DOHH2 (cell line): ENCODE measurements around the gene CNR2.
A peak's percentile ranks its signal among the peaks of the same experiment; 100 is the strongest.

ENCODE experiments used
- H3F3A ChIP-seq: fragments of 200-600 bp; sonication (generic), shearing (Covaris generic); 2 replicates; pipeline ENCODE4 v1.6.0; 2016; ENCODE audit warnings: antibody characterized with exemption, mild to moderate bottlenecking; ENCODE audit not compliant: control insufficient read depth, insufficient read depth
- H3K27ac ChIP-seq: fragments of 200-600 bp; sonication (generic); 2 replicates; pipeline ENCODE4 v1.5.1; 2014; ENCODE audit warnings: low read depth, mild to moderate bottlenecking, low read length, moderate library complexity
- H3K27me3 ChIP-seq: fragments of 200-600 bp; sonication (generic); 2 replicates; pipeline ENCODE4 v1.6.1; 2014; ENCODE audit warnings: mild to moderate bottlenecking, low read length, mixed read lengths; ENCODE audit not compliant: control insufficient read depth
- H3K36me3 ChIP-seq: fragments of 200-600 bp; sonication (generic); 2 replicates; pipeline ENCODE4 v1.6.1; 2014; ENCODE audit warnings: mild to moderate bottlenecking, low read length, moderate library complexity, mixed read lengths; ENCODE audit not compliant: control insufficient read depth
- H3K4me1 ChIP-seq: fragments of 200-600 bp; sonication (generic); 2 replicates; pipeline ENCODE4 v1.6.1; 2014; ENCODE audit warnings: mild to moderate bottlenecking, low read length, mixed read lengths; ENCODE audit not compliant: control insufficient read depth
- H3K4me2 ChIP-seq: fragments of 200-600 bp; sonication (generic); 2 replicates; pipeline ENCODE4 v1.6.0; 2014; ENCODE audit warnings: mild to moderate bottlenecking, low read length, moderate library complexity
- H3K4me3 ChIP-seq: fragments of 200-600 bp; sonication (generic); 2 replicates; pipeline ENCODE4 v1.5.1; 2014; ENCODE audit warnings: mild to moderate bottlenecking, low read length, mixed read lengths
- H3K79me2 ChIP-seq: fragments of 200-600 bp; sonication (generic); 2 replicates; pipeline ENCODE4 v1.6.1; 2014; ENCODE audit warnings: mild to moderate bottlenecking, low read length, mixed read lengths; ENCODE audit not compliant: control insufficient read depth
- H3K9me2 ChIP-seq: fragments of 200-600 bp; sonication (generic); replicated peaks from 2 replicates; pipeline ENCODE4 v1.6.1; 2014; ENCODE audit warnings: mild to moderate bottlenecking, low read length, mixed read lengths; ENCODE audit not compliant: control insufficient read depth
- H3K9me3 ChIP-seq: fragments of 200-600 bp; sonication (generic); 2 replicates; pipeline ENCODE4 v1.6.1; 2014; ENCODE audit warnings: antibody characterized with exemption, low read length, mixed read lengths; ENCODE audit not compliant: control insufficient read depth, insufficient read depth
- H4K20me1 ChIP-seq: fragments of 200-600 bp; sonication (generic); 2 replicates; pipeline ENCODE4 v1.6.0; 2014; ENCODE audit warnings: low read depth, mild to moderate bottlenecking, antibody characterized with exemption, low read length, moderate library complexity; ENCODE audit not compliant: control insufficient read depth, insufficient read depth
- EZH2phosphoT487 ChIP-seq: fragments of 200-600 bp; sonication (generic); IDR thresholded peaks from 2 replicates; pipeline ENCODE4 v1.6.1; 2017; ENCODE audit warnings: borderline replicate concordance, mild to moderate bottlenecking, antibody characterized with exemption, low read length, moderate library complexity, mixed read lengths
- TF ChIP-seq, protein P1 (sequence below): fragments of 200-600 bp; sonication (generic); IDR thresholded peaks from one replicate; pipeline ENCODE4 v1.5.1; 2014; ENCODE audit warnings: antibody characterized with exemption, mild to moderate bottlenecking, low read depth, low read length; ENCODE audit not compliant: poor library complexity, severe bottlenecking

Gene CNR2

DNA sequence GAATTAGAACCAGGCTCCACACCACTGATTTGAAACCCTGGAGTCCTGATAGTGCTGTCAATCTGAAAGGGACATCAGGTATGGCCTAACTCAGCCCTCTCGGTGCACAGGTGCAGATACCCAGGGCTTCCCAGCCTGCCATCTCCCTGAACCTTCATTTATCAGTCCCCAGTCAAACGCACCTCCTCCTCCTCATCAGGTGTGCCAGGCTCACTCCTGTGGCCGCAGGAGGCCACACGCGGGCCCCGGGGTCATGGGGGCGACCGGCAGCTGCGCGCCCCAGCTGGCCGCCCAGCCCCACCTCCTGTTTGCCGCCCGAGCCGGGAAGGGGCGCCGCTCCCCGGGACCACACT lies 45.6 kb downstream of the CNR2 start:
- no peaks in the 10 kb centered on the region for H3K9me2 ChIP-seq
- no peak overlapping the region for H3K27ac ChIP-seq
- peaks cover 34% of the 10 kb centered on the region for H3K4me1 ChIP-seq
- H3K4me3 ChIP-seq = peak overlapping the region; percentile 88
- H3K9me3 ChIP-seq = no peaks in the 10 kb centered on the region
- H3K4me2 ChIP-seq = peak overlapping the region; percentile 80
- H3K36me3 ChIP-seq = peaks cover 17% of the 10 kb centered on the region
- H3K27me3 ChIP-seq = no peaks in the 10 kb centered on the region
- 0 out of 2 replicates have a peak, but pooled peaks cover 3% of the 10 kb centered on the region for H3F3A ChIP-seq
- H3K79me2 ChIP-seq = peaks cover 13% of the 10 kb centered on the region
- no peak for TF ChIP-seq EZH2phosphoT487
- TF ChIP-seq, protein P1, sequence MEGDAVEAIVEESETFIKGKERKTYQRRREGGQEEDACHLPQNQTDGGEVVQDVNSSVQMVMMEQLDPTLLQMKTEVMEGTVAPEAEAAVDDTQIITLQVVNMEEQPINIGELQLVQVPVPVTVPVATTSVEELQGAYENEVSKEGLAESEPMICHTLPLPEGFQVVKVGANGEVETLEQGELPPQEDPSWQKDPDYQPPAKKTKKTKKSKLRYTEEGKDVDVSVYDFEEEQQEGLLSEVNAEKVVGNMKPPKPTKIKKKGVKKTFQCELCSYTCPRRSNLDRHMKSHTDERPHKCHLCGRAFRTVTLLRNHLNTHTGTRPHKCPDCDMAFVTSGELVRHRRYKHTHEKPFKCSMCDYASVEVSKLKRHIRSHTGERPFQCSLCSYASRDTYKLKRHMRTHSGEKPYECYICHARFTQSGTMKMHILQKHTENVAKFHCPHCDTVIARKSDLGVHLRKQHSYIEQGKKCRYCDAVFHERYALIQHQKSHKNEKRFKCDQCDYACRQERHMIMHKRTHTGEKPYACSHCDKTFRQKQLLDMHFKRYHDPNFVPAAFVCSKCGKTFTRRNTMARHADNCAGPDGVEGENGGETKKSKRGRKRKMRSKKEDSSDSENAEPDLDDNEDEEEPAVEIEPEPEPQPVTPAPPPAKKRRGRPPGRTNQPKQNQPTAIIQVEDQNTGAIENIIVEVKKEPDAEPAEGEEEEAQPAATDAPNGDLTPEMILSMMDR = no peak
- H4K20me1 ChIP-seq = peaks cover 4% of the 10 kb centered on the region; the same call in 1 of the 2 replicates

DNA sequence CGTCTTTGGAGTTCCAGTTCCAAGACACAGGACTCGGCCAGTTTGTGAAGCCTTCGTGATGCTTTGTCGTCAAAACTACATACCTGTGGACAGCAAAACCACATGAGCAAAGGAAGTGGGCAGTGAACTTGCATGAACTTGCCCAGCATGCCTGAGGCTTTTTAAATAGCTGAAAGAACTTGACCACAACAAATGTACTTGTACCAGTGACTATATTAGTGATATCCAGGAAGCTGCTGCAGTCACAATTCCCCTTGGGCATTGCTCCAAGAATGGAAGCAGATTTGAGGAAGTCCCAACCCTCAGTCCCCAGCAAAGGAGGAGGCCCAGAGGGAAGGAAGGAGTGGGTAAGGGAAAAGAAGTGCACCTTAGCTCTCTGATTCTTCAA lies 47.6 kb downstream of the CNR2 start:
- H3F3A ChIP-seq = 0 out of 2 replicates have a peak, but pooled peaks cover 3% of the 10 kb centered on the region
- no peaks in the 10 kb centered on the region for H3K27me3 ChIP-seq
- peaks cover 34% of the 10 kb centered on the region for H3K4me1 ChIP-seq
- TF ChIP-seq, protein P1 = no peak
- TF ChIP-seq EZH2phosphoT487 = no peak
- peaks cover 4% of the 10 kb centered on the region; the same call in 1 of the 2 replicates for H4K20me1 ChIP-seq
- peaks cover 29% of the 10 kb centered on the region for H3K36me3 ChIP-seq
- H3K9me2 ChIP-seq = no peaks in the 10 kb centered on the region
- no peak overlapping the region for H3K4me2 ChIP-seq
- peaks cover 13% of the 10 kb centered on the region for H3K79me2 ChIP-seq
- no peak overlapping the region for H3K27ac ChIP-seq
- H3K9me3 ChIP-seq = no peaks in the 10 kb centered on the region
- no peak overlapping the region for H3K4me3 ChIP-seq

DNA sequence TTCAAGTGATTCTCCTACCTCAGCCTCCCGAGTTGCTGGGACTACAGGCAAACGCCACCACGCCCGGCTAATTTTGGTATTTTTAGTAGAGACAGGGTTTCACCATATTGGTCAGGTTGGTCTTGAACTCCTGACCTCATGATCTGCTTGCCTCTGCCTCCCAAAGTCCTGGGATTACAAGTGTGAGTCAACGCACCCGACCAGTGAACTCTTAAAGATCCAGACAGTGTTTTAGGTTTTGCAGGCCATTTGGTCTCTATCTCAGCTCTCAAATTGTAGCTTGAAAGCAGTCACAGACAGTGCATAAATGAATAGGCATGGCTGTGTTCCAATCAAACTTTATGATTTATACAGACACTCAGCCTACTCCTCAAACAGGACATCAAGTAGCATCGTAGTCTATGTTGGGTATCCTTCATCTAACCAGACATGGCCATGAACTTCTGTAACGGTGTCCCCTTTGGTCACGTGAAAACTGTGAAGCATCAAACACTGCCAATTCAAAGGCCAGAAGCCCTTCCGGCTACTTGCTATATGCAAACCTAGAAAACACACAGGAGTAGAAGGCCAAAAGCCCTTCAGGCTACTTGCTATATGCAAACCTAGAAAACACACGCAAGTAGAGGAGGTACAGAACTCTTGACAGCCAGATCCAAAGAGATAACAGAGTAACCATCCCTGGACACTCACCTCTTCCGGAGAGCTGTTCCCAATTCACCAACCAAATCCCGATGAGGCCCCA lies 48.2 kb downstream of the CNR2 start:
- Histone ChIP-seq H3K36me3 (peaks cover 29% of the 10 kb centered on the region), H3K27ac (no peak overlapping the region), H3K4me2 (no peak overlapping the region), H3K79me2 (peaks cover 13% of the 10 kb centered on the region), H3K27me3 (no peaks in the 10 kb centered on the region), H3K4me3 (no peak overlapping the region), H3F3A (0 out of 2 replicates have a peak, but pooled peaks cover 3% of the 10 kb centered on the region), H3K4me1 (peaks cover 34% of the 10 kb centered on the region), H4K20me1 (peaks cover 4% of the 10 kb centered on the region; the same call in 1 of the 2 replicates), H3K9me2 (no peaks in the 10 kb centered on the region), H3K9me3 (no peaks in the 10 kb centered on the region)
- TF ChIP-seq, protein P1 = no peak
- TF ChIP-seq EZH2phosphoT487 = no peak
